HG03457 (cell line): Measurements from ENCODE around the gene FAM131C.
"Not testable (repeated sequence)": the region's sequence is repeated elsewhere in the genome, so short reads cannot be mapped to it uniquely, and the experiment has no call there.

Experiments
- ATAC-seq: cut with Tn5 transposase; IDR thresholded peaks from one replicate; pipeline ENCODE4 v1.9.1; 2021; ENCODE audit warnings: moderate number of reproducible peaks; ENCODE audit not compliant: unreplicated experiment

FAM131C gene

GRCh38 chr1:16061989-16062686 lies 11.3 kb downstream of the FAM131C start:
- ATAC-seq: not testable (repeated sequence)

DNA sequence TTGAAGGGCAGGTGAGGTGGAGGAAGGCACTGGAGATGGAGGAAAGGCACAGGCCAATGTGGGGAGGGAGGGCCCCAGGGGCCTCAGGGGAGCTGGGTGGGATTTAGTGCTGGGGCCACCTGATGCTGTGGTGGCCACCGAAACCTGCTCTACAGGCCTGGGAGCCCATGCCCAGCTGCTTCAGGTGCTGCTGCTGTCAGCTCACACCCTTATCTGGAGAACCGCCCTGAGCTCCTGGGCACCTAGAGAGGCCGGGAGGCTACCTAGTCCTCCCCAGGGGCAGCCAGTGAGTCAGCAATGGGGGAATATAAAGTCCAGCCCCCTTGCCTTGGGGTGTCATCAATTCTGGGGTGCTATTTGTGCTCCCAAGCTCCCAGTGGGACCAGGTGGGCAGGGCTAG lies 12.2 kb downstream of the FAM131C start:
- no peak for ATAC-seq

DNA sequence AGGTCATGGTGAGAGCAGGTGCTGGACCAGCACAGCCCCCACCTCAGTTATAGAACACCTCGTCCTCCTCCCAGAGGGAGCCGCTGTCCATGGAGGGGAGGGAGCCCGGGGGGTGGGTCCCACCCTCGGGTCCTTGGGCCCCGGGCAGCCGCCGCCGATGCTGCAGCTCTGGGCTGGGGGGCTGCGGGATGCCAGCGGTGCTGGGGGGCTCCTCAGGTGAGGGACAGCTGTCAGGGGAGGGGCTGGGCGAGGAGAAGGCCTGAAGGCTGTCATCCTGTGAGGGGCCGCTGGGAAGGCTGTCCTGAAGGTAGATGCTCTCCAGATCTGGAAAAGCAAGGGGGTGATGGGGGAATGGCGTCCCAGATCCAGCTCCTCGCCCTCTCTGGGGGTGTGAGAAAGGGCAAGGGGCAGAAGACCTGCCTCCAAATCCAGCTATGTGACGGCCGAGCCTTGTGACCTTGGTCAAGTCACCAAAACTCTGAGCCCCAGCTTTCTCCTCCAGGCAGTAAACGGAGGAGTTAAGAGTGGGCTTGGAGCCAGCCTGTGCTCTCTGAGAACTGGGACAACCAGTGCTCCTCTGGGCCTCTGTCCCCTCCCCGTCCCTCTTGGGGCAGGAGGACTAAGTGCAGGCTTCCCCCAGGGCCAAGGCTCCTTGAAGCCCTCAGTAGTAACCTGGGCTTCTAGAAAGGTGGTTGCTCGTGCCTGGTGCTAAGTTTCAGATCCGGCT lies 14.9 kb downstream of the FAM131C start:
- not testable (repeated sequence) for ATAC-seq

DNA sequence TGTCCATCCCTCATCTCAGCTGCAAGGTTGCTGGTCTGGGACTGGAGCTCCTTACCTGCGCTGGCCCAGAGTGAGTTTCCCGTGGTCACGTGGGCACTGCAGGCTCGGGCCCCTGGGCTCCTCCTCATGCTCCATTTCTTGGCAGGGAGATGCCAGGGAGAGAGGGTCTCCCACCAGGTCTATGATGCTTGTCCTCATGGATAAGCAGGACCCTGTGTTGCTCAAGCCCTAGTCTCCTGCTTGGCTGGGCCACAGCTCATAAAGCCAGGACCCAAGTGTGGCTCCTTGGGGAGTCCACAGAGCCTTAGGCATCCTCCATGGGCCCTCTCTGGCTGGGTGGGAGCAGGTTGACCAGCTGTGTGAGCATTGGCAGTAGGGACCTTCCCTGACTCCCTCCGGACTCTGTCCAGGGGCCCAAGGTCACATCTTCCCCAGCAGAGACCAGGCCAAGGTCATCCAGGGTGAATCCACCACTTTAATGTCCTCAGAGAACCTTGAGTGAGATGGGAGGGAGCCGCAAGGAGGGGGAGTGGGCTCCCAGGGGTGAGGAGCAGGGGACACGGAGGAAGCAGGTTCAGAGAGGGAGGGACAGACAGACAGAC lies 16.0 kb downstream of the FAM131C start:
- not testable (repeated sequence) for ATAC-seq

DNA sequence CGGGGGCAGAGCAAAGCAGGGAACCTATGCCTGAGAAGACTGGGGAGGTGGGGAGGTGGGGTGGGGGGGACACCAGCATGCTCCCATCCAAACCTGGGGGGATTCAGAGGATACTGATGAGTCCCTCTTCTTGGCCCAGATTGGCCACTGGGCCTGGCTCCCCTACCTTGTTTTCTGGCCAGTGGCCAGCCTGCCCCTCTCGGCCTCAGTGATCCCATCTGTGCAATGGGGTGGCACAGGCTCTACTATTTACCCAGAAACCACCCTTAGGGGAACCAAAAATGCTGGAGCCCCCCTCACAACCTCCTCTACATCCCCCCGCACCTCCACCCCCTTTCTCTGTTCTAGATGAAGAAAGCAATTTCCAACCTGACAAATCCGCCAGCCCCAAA lies 16.9 kb downstream of the FAM131C start:
- ATAC-seq: not testable (repeated sequence)

DNA sequence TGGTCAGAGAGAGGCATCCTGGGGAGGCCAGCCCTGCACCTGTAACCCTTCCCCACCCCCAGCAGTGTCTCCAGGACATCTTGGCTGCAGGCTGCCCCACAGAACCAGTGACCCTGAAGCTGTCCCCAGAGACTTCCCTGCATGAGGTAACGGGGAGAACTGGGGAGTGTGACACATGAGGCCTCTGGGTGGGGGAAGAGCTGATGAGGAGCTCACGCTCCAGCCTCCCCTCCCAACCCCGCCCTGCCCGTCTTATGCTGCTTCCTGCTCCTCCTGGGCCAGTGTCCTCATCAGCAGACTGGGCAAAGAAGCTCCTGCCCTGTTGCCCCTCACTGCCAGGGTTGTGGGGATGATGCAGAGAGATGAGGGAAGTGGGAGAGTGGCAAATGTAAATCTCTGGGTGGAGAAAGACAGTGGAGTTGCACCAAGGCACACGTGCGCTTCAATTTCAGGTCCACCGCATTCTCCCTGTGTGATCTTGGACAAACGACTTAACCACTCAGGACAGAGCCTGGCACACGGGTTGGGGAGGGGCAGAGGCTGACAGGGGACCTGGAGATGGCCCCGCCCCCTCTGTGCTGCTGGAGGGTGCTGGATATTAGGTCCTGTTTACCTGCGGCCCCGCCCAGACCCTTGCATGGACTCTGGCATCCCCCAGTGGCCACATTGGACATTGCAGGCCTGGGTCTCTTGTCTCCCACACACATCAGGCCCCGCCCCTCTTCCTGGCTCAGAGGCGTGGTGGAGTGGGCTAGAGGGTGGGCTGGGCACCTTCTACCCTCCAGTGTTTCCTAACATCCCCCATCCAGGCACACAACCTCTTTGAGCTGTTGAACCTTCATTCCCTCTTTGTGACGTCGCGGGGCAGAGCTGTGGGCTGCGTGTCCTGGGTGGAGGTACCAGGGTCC lies 17.6 kb downstream of the FAM131C start:
- ATAC-seq: no peak

DNA sequence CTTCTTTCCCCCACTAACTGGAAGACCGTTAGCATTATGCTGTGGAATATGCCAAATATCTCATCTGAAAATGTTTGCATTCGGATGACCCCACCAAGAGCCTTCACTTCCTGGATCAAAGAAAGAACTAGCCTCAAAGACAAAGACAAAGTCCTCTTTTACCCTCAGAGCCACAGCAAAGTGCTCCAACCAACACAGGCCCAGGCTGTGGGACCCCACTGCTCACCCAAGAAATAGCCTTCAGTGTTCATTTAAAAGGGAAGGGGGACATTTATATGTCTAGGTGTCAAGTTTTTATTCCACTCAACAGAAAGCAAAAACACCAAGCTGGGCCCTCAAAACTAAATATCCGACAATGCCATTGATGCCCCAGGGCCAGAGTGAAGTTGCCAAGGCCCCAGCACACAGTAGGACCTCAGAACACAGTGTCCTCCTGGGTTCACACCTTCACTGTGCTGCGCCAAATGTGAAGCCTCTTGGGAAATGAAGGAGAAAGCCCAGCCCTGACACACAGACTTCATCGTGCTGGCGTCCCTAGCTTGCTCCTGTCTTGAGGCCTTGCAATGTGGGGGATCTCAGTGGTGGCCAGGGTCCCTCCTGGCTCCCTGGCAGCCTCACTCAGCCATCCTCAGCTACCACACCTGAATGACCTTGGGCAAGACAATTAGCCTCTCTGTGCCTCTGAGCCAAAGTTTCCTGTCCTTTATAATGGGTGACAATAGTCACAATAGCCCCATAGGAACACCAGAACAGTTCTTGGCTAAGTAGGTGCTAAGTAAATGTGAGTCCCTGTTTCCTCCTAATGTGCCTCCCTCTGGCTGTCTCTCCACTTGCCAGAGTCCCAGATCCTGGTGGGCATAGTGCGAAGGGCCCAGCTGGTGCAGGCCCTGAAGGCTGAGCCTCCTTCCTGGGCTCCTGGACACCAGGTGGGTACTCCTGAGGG lies 18.6 kb downstream of the FAM131C start:
- ATAC-seq: no peak

DNA sequence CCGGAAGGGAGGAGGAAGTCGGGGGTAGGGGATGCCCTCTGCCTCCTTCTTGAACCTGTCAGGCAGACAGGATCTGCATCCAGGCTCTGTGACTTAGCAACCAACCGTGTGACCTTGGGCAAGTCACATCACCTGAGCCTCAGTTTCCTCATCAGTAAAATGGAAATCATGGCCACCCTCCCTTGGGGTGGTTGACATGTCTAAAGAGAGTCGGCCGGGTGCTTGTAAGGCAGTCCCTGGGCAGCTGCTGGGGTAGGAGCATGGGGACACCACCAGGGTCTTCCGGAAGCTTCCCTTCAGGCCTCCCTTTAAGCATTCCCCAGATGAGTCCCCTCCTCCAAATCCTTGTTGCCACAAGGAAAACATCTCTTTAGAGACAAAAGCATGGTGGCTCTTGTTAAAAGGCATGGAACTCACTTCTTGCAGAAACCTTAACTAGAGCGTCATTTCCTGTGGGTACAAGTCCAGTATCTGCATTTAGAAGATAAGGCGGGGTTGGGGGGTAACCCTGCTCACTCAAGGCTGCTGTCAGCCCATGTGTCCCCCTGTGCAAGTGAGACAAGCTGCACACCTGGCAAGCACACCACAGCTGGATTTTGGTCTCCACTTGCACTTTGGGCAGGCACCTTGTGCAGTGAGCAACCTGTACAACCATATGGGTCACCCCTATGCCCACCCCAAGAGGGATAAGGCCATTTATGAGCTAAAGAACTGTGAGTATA lies 19.5 kb downstream of the FAM131C start:
- no peak for ATAC-seq

- not testable (repeated sequence) for ATAC-seq
These were observed 21.5 kb downstream of the FAM131C start for GRCh38 chr1:16051949-16052348.

DNA sequence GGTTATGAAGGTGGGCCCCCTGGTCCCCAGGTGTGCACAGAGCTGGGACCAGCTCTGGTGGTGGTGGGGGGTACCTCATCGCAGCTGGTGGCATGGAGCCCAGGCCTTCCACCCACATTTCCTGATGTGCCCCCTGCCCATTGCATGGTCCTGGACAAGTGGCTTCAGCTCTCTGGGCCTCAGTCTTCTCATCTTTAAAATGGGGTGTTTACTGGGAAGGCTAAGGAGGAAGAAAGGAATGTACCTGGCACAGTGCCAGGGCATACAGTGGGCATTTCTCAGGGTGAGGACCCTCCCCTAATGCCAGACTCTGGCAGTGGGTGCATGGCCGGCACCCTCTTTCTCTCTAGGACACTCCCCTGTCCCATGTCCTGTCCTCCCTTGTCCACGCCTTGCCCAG lies 22.4 kb downstream of the FAM131C start:
- ATAC-seq: no peak

GRCh38 chr1:16050328-16050727 lies 23.1 kb downstream of the FAM131C start:
- no peak for ATAC-seq

DNA sequence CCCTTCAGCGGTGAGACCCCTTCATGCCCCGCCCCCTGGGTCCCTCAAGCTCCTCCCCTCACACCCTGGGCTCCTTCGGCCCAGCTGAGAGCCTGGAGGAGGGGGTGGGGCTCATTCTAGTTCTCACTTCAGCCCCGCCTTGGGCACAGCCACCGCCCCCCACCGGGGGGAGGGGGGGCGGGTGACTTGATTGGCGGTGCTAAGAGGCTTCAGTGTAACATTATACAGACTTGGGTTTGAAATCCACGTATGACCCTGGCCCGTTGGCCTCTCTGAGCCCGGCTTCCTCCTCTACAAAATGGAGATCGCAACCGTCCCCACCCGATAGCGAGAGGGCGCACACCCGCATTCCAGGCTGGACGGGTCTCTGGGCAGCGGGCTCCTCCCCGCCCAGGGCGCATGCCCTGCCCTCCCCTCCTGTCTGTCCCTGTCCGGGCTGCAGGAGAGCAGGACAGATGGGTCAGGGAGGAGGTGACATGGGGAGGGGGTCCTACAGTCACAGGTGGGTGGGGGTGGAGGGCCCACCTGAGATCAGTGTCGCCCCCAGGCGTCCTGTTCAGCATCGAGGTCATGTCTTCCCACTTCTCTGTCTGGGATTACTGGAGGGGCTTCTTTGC lies 24.8 kb downstream of the FAM131C start:
- ATAC-seq: no peak

DNA sequence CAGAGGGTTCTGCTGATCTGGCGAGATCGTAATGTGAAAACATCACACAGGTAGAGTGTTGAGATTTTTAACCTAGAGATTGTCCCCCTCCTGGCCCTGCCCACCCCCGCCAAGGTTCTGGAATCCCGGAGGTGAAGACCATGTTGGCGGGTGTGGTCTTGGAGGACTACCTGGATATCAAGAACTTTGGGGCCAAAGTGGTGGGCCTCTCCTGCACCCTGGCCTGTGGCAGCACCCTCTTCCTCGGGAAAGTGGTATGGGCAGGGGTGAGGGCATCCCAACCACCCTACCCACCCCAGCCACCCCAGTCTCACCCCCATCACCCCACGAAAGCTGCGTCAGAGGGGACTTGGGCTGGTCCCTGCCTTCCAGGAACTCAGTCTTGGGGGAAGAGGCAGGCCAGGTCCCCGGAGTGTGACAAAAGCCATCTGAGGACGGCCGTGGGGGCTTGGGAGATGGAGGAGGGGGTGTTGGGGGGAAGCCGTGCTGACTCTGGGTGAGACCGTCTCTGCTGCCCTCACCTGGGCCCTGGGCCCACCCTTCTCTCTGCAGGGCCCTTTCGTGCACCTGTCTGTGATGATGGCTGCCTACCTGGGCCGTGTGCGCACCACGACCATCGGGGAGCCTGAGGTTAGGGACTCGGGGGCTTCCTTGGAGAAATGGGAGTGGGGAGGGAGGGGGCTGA lies 25.5 kb downstream of the FAM131C start:
- ATAC-seq: no peak

DNA sequence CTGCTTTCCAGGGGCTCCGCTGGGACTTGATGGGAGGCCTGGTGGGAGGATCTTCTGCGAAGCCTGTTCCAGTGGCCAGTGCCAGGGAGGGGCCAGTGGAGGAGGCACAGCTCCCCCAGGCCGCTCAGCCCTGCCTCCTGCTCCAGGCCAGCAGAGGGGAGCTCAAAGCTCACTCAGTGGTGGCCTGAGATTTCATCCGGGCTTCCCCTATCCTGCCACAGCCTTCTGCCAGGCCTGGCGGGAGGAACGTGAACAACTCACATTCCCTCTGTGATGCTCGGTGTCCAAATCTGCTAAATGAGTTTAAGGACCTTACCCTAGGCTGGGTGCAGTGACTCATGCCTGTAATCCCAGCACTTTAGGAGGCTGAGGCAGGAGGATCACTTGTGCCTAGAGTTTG lies 26.6 kb downstream of the FAM131C start:
- no peak for ATAC-seq

DNA sequence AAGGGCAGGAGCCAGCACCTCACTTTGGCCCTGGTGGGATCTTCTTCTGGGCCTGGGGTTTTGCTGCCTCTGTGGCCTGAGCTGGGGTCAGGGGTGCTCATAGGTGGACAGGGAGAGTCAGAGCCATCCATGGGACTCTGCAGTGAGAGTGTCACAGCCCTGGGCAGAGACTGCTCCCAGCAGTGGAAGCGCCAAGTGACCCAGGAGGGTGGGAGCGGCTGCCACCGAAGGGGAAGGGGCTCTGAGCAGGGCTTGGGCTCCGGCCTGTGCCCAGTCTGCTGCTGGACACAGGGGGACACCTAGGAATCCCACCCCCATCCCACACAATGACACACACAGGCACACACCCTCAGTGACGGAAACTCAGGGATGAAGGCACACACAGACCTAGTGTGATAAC lies 29.5 kb downstream of the FAM131C start:
- no peak for ATAC-seq

DNA sequence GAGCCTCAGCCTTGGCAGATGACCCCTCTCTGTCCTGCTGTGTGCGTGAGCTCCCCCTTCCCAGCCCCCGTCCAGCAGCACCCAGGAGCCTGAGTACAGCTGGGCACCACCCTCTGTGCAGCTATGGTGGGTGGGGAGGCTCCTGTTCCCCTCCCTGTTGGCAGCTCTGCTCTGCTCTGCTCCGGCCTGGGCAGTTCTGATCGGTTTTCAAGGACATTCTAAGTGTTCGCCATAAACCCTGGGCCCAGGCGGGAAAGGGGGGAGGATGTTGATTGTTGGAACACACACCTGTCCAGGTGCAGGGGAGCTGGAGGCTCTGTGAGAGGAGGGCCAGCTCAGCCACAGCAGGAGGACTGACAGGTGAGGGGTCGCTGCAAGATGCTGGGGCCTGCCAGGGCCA lies 29.9 kb downstream of the FAM131C start, which contains the start of gene CLCNKB:
Gene CLCNKB (plus strand): TSS at position 262 of the 400 bp plus-strand sequence. CDS start 711 bp downstream, outside the sequence.
- ATAC-seq: no peak

DNA sequence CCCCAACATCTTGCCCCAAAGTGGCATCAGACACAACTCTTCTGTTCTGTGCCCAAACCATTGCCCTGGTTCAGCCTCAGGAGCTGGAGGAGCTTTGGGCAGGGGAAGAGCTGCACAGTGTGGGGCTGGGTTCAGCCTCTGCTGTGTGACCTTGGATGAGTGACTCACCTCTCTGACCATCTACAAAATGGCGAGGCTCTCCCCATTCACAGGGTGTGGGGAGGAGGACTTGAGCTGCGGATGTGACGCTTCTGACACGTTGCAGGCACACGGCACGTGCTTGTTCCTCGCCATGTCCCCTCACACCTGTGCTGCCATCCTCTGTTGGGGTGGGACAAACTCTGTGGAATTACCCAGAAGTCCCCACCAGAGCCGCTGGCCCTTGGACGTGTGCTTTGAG lies 30.8 kb downstream of the FAM131C start:
- not testable (repeated sequence) for ATAC-seq

- ATAC-seq: no peak
These were observed 31.4 kb downstream of the FAM131C start for GRCh38 chr1:16042096-16042495.
